Fibroblast of the conjunctiva (primary cell): Measurements from ENCODE around the gene RNF4.

Source experiments
- DNase-seq: peaks from one replicate; pipeline ENCODE4 v3.0.0-alpha.2; 2010; ENCODE audit warnings: low read depth

The RNF4 gene

GRCh38 chr4:2437475-2438215 is 31.3 kb upstream of the RNF4 start:
- no peak for DNase-seq

DNA sequence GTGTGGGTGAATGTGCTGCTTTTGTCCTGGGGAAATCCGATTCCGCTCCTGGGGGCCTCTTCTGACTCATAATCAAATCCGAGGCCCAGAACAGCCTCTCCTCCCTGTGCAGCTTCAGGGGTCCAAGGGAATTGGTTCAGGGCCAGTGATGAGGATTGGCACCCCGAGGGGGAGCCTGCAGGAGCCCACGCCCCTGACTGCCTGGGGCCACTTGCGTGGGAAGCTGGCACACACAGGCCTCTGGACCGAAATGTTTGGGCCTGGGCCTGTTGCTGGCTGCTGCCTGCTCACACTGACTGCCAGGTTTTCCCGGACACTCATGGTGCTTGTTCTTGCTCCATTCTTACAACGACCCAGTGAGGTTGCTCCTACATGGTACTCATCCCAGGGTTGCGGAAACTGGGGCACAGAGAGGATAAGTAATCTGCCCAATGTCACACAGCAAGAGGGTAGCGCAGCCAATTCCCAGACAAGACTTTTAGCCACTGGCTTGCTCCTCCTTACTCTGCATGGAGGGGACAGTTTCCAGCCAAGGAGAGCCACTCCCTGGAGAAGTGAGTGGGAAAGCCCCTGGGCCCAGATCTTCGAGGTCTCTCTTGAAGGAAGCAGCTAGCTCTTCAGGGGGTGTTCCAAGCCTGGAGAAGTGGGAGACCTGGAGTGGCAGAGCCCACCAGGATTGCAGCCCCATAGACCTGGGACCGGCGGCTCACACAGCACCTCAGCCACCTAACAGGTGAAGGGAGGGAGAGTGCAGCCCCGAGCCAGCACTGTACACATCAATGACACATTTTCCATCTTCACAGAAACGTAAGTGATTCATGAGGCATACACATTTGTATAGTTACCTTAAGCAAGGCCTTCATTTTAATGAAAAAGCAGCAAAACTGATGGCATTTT is 29.8 kb upstream of the RNF4 start:
- DNase-seq: no peak

DNA sequence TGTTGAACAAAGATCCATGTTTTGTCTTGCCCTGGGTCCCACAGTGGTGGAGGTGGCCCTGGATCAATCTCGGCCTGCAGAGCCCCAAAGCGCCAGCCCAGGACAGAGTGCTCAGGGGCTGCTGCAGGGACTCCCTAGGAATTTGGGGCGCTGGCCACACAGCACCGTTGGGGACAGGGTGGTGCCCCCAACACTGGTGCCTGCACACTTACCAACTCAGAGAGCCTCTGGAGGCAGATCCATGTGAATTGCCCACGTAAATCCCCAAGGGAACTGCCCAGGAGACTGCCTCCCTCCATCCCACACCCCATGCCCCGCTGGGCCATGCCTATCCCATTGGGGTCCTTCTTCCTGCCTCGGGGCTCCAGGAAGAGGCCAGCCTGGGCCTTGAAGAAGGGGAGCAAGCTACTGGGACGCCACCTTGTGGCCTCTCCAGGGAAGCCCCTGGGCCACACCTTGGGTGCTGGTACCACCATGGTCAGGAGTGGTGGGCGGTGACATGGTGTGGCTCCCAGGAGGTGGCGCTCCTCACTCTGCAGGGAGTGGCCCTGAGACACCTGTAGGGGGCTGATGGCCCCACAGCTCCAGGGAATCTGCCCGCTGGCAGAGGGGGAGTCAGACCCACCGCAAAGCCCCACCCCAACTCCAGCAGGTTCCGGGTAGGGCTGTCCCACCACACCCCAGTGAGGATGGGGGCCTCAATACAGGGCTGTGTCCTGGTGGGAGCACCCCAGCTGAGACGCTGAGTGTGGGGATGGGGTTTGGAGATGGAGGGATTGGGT is 27.3 kb upstream of the RNF4 start:
- peak; percentile 21 for DNase-seq

DNA sequence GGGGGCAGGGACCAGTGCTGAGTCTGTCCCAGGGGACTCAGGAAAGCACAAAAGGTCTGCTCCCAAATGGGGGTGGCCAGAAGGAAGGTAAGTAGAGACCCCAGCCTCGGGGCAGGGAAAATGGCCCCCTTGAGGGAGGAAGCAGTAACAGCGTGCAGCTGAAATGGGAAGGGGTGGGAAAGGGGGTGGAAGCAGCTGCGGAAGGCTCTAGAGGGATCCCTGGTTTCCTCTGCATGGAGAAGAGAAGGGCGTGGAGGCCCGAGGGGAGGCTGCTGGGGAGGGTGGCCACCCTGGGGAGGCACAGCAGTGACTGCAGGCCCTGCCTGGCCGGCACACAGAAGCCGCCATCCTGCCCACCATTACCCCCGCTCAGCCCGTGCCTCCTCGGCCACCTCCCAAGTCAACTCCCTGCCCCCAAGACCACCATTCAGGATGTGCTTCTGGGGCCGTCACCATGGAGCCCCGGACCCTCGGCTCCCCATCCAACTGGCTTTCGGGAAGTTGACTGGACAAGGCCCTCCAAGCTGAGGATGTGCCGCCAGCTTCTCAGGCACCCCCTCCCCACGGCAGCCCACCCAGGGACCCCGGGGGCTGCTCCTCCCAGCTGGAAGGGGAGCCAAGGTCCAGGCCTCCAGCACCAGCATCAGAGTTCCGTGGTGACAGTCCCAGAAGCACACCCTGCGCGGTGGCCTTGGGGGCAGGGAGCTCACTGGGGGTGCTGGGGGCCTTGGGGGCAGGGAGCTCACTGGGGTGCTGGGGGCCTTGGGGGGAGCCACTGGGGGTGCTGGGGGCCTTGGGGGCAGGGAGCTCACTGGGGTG is 26.5 kb upstream of the RNF4 start:
- no peak for DNase-seq

DNA sequence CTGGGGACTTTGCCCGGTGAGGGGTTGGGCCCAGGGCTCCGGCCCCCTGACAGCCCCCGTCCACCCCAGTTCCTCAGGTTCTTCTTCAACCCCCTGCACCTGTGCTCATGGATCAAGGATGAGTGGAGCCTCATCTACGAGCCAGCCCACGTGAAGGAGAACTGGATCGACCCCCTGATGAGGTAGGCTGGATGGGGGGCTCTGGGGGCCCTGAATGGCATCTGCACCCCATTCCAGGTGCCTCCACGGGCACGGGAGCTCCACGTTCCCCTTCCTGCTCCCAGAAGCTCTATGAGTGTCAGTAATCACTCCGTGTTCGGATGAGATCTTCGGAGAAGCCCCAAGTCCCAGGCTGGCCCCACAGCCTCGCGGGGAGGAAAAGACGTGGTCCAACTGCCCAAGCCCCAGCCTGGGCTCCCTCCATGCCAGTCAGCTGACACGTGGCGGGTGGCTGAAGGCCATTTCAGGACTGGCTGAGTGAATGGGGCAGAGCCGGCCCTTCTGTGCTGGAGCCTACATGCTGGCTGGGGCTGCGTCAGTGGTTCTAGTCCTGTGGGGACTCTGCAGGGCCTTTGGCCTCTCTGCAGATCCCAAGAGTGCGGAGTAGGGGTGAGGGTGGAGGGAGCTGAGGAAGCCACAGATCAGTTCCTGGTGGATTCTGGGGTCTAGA is 25.7 kb upstream of the RNF4 start:
- DNase-seq: no peak

DNA sequence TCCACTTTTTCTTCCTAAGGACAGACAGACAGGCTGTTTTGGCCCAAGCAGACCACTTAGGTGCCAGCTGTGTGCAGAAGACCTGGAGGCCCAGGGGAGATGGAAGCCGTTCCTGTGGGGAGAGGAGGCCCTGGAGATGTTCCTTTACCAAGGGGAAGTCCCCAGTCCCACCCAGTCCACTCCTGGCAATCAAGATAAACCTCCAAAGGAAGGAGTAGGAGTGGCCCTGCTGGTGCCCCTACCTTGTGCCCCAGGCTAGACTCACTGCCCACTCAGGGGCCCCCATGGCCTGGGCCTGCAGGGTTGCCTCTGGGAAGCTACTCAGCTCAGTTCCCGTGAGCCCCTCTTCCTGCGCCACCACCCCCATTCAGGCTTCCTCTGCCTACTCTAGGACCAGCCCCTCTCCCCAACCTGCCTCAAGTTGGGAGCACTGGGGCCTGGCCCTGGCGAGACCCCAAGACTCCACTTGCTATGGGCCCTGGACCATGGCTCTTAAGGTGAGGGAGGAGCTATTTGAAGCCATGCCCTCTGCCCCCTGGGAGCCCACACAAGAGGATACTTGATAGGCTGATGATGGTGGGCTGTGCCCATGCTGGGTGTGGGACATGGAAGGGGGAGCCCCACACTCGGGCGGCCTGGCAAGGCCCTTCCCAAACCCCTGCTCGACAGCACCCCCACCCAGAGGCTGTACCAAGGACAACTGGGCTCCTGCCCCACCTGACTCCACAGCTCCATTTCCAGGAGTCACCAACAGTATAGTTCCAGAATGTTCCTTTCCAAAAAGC is 24.8 kb upstream of the RNF4 start:
- DNase-seq: no peak

GRCh38 chr4:2445130-2445529 is 23.8 kb upstream of the RNF4 start:
- DNase-seq: no peak

DNA sequence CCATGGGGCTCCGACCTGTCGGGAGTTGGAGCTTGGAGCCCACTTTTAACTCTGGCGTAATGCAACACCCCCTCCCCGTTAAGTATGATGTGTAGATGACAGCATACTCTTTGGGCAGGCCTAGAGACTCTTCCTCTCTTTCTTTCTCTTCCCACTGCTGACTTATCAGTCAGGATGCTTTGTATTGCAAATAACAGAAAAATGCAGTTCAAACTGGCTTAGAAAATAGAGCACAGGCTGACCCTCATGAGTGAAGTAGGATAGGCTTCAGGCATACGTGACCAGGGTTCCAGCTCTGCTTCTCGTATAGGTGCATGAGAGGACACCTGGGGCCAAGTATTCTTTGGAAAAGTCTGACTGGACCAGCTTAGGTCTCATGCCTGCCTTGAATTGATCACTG is 23.3 kb upstream of the RNF4 start:
- DNase-seq: no peak

- no peak for DNase-seq
Observed at GRCh38 chr4:2446656-2447564, 22.0 kb upstream of the RNF4 start.

GRCh38 chr4:2448589-2448988 is 20.3 kb upstream of the RNF4 start:
- DNase-seq: no peak

- no peak for DNase-seq
Observed at GRCh38 chr4:2449051-2449450, 19.9 kb upstream of the RNF4 start.

GRCh38 chr4:2449511-2450392 is 19.2 kb upstream of the RNF4 start:
- no peak for DNase-seq

DNA sequence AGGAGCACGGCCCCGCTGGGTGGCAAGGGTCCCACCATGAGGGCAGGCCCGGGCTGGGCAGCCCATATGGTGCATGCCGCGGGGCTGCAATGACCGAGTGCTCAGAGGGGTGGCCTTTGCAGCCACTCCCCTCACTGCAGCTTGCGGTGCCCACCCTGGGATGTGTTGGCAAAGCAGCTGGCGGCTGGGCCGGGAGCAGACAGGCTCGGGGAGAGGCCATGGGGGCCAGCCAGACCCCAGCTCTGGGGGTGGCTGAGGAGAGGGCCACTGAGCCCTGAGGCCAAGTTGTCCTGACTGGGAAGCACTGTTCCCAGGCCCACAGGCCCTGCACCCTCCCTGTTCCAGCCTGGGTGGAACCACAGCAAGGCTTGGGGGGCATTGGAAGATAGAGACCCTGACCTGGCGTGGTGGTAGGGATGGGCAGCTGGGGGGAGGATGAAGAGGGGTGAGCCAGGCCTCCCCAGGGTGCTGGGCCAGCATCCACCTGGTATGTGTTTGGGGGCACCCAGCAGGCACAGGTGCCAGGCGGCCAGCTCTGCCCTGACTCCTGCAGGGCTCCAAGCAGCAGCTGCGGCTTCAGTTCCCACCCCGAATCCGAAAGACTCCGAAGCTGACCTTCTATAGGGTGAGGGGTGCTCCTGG is 18.4 kb upstream of the RNF4 start:
- no peak for DNase-seq

GRCh38 chr4:2451036-2451520 is 17.8 kb upstream of the RNF4 start:
- no peak for DNase-seq

DNA sequence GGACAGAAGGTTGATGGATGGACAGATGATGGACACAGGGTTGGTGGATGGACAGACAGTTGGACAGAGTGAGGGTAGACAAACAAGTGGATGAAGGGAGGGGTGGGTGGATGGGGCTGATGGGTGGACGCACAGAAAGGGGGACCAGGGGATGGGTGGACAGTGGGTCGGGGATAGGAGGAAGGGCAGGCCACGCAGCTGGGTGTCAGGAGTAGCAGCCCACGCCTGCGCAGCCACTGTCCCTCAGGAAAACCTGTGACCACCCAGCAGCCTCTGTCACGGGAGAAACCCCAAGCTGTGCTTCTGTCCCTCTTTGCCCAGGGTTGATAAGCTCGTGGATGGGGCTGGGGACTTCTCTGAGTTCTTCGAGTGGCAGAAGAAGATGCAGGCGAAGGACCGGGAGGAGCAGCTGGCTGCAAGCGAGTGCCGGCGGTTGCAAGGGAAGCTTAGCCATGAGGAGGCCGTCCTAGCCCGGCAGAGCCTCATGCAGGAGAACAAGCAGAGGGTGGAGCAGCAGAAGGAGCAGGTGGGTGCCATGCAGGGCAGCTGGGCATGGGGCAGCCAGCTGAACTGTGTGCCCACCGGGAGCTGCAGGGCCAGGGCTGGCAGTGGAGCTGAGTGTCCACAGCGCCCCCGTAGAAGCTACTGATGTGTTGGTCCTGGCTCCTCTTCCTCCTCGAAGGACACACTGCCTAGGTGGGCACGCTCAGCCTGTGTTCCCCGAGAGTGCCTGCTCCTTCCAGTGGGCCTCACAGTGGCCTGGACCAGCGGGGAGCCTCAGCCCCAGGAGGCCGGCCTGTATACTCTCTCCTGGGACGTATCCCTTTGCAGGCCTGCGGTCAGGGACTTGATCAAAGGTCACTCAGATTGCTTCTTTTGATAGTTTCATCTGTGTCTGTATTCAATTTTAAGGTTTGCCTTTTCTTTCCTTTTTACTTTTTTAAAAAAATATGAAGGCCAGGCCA is 16.8 kb upstream of the RNF4 start:
- no peak for DNase-seq
